B cell (primary cell): ENCODE results near the gene MKRN2. TPM values are rescaled to one million over a fixed set of nuclear protein-coding genes. Genes with fewer than 3 reads are reported as not detected.

Experiments
- ATAC-seq: fragments of 200-7000 bp; cut with Tn5 transposase; one replicate; pipeline ENCODE4 v1.10.0; 2021; ENCODE audit warnings: low read depth, mild to moderate bottlenecking, moderate number of reproducible peaks, moderate library complexity
- CTCF ChIA-PET: fragments of 350-600 bp; sonication (Branson Sonifier 250); formaldehyde crosslinking; loops from one replicate; lab custom pipeline; 2021; ENCODE audit warnings: antibody characterized with exemption, inconsistent platforms; lab: Charles Lee
- POLR2A ChIA-PET: fragments of 350-600 bp; sonication (Branson Sonifier 250); formaldehyde crosslinking; loops from one replicate; lab custom pipeline; 2021; ENCODE audit warnings: antibody characterized with exemption; lab: Charles Lee
- DNase-seq: peaks from one replicate; pipeline ENCODE4 v3.0.0; 2013
- H2AFZ ChIP-seq: 2 replicates; pipeline ENCODE4 v1.6.1; 2012; ENCODE audit warnings: mild to moderate bottlenecking, low read depth, low read length; ENCODE audit not compliant: insufficient read depth, poor library complexity, severe bottlenecking
- H3K27ac ChIP-seq, 2 donors: 1 replicate in 1 of 2; 2 replicates in 1 of 2; pipeline ENCODE4 v1.5.1; 2012 to 2013; ENCODE audit warnings: low read length in 2 of 2, mild to moderate bottlenecking in 2 of 2, moderate library complexity in 1 of 2
- H3K27me3 ChIP-seq, 4 experiments: fragments of 200-600 bp in 1 of 4; sonication (generic) in 1 of 4; replicated peaks in 1 of 4; 1 replicate in 2 of 4; 2 replicates in 2 of 4; pipeline versions ENCODE4 v1.6.1 to v1.7.0; 2013 to 2016; ENCODE audit warnings: low read length in 3 of 4, mild to moderate bottlenecking in 2 of 4, mixed read lengths in 1 of 4, moderate library complexity in 1 of 4; ENCODE audit not compliant: insufficient read depth in 4 of 4, control insufficient read depth in 3 of 4; ENCODE audit errors: control extremely low read depth in 1 of 4
- H3K36me3 ChIP-seq, 2 experiments: replicated peaks in 1 of 2; 1 replicate in 1 of 2; 2 replicates in 1 of 2; pipeline versions ENCODE4 v1.6.1 to v1.7.1; 2013; ENCODE audit warnings: low read length in 1 of 2; ENCODE audit not compliant: insufficient read depth in 2 of 2, control insufficient read depth in 1 of 2; ENCODE audit errors: control extremely low read depth in 1 of 2, extremely low read depth in 1 of 2
- H3K4me1 ChIP-seq, 2 donors: fragments of 200-600 bp in 1 of 2; sonication (generic) in 1 of 2; 1 replicate in 1 of 2; 2 replicates in 1 of 2; pipeline versions ENCODE4 v1.5.1 to v1.6.1; 2013 to 2017; ENCODE audit warnings: low read length in 2 of 2; ENCODE audit not compliant: control insufficient read depth in 2 of 2, insufficient read depth in 2 of 2
- H3K4me2 ChIP-seq: replicated peaks from 2 replicates; pipeline ENCODE3; 2012; ENCODE audit warnings: mild to moderate bottlenecking, low read depth, low read length; ENCODE audit not compliant: poor library complexity, severe bottlenecking
- H3K4me3 ChIP-seq, 5 experiments: fragments of 200-600 bp in 1 of 5; sonication (generic) in 1 of 5; 1 replicate in 3 of 5; 2 replicates in 2 of 5; pipeline versions ENCODE4 v1.5.1 to v1.7.0; 2011 to 2016; ENCODE audit warnings: low read length in 4 of 5, mild to moderate bottlenecking in 4 of 5, low read depth in 2 of 5, control low read depth in 1 of 5, moderate library complexity in 1 of 5; ENCODE audit not compliant: insufficient read depth in 1 of 5; ENCODE audit errors: control extremely low read depth in 1 of 5, extremely low read depth in 1 of 5
- H3K79me2 ChIP-seq: fragments of 200-600 bp; sonication (generic); one replicate; pipeline ENCODE4 v1.6.0; 2016; ENCODE audit warnings: low read length; ENCODE audit not compliant: control insufficient read depth, insufficient read depth
- H3K9ac ChIP-seq: fragments of 200-600 bp; sonication (generic); 2 replicates; pipeline ENCODE4 v1.6.1; 2017; ENCODE audit warnings: mild to moderate bottlenecking, low read length, moderate library complexity
- H3K9me3 ChIP-seq, 3 donors: one replicate each; pipeline versions ENCODE4 v1.6.1 to v1.7.1; 2013; ENCODE audit warnings: low read length in 2 of 3; ENCODE audit not compliant: control insufficient read depth in 2 of 3, insufficient read depth in 1 of 3; ENCODE audit errors: control extremely low read depth in 1 of 3
- H4K20me1 ChIP-seq: 2 replicates; pipeline ENCODE4 v1.6.0; 2012; ENCODE audit warnings: mild to moderate bottlenecking, low read length; ENCODE audit not compliant: insufficient read depth, control insufficient read depth, poor library complexity, severe bottlenecking
- H3K27ac Mint-ChIP-seq: one replicate; pipeline ENCODE4 v1.8.0; 2021; ENCODE audit warnings: mixed read lengths
- H3K27me3 Mint-ChIP-seq: one replicate; pipeline ENCODE4 v1.8.0; 2021; ENCODE audit warnings: mixed read lengths
- H3K4me1 Mint-ChIP-seq: one replicate; pipeline ENCODE4 v1.8.0; 2021; ENCODE audit warnings: mixed read lengths
- H3K4me3 Mint-ChIP-seq: one replicate; pipeline ENCODE4 v1.8.0; 2021; ENCODE audit warnings: mixed read lengths
- H3K9me3 Mint-ChIP-seq: one replicate; pipeline ENCODE4 v1.8.0; 2022; ENCODE audit warnings: mixed read lengths; ENCODE audit not compliant: insufficient read depth
- EZH2 ChIP-seq: IDR thresholded peaks from 2 replicates; pipeline ENCODE4 v1.6.1; 2012; ENCODE audit warnings: borderline replicate concordance, low read depth, mild to moderate bottlenecking, moderate library complexity, low read length; ENCODE audit not compliant: insufficient read depth, poor library complexity, severe bottlenecking
- WGBS: methylation state at CpG from one replicate; pipeline ENCODE4 v1.1.5; 2013; ENCODE audit warnings: missing lambda C conversion rate; ENCODE audit not compliant: insufficient coverage; 5-methylcytosine and 5-hydroxymethylcytosine counted together
- intact Hi-C: fragments of 100-400 bp; cut with micrococcal nuclease; formaldehyde crosslinking; loops from one replicate; pipeline ENCODE4 v1.10.0; 2022
- polyA plus RNA-seq: library from polyadenylated mRNA; depleted of rRNA; stranded (reverse); fragments of >200 nt; gene quantifications from 2 replicates; pipeline ENCODE4 v1.2.3, GENCODE V29; 2012
- total RNA-seq, 2 donors: library from RNA; stranded (reverse); fragments of 120-200 nt in 1 of 2; gene quantifications; 1 replicate in 1 of 2; 2 replicates in 1 of 2; pipeline versions ENCODE4 v1.2.3 to v1.2.4, GENCODE V29; 2013 to 2022
- TF ChIP-seq, protein P1 (sequence below): fragments of 200-600 bp; IDR thresholded peaks from one replicate; pipeline ENCODE4 v1.8.0; 2022; ENCODE audit warnings: antibody characterized with exemption, mild to moderate bottlenecking

The MKRN2 gene
- total and polyA plus RNA-seq, 2 donors (not counting 1 experiment from before 2014, with no cell fraction given): 21.5 to 25.9 TPM

DNA sequence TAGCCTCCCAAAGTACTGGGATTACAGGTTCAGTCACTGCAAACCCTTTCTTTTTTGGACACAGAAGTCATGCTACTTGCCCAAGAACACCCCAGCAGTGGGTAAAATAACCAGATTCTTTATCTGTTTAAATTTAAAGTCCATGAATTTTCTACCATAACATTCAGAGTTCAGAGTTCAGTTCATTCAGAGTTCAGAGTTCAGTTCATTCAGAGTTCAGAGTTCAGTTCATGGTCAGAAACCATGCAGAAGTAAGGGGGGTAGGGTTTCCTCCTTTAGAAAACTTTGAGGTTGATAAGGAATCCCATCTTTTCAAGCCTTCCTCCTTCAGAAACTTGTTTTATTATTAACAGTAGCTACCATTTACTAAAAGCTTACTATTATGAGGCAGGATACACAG, 63.8 kb downstream of the MKRN2 start:
- peaks cover 38% of the 10 kb centered on the region for H3K4me1 Mint-ChIP-seq
- ChIA-PET POLR2A (no interaction called here), CTCF (no interaction called here)
- H3K27me3 Mint-ChIP-seq: no peaks in the 10 kb centered on the region
- Histone ChIP-seq H3K36me3 (peaks cover 5 to 22% of the 10 kb centered on the region in 2 experiments), H3K4me2 (no peak overlapping the region), H4K20me1 (peaks cover 78% of the 10 kb centered on the region), H2AFZ (no peak overlapping the region), H3K27me3 (no peaks in the 10 kb centered on the region), H3K9ac (no peak overlapping the region), H3K9me3 (no peaks in the 10 kb centered on the region), H3K4me1 (peaks cover 12 to 18% of the 10 kb centered on the region in 2 donors), H3K4me3 (no peak overlapping the region), H3K27ac (no peak overlapping the region), H3K79me2 (peaks cover 97% of the 10 kb centered on the region)
- ATAC-seq: no peak
- H3K4me3 Mint-ChIP-seq: no peak overlapping the region
- no peak for DNase-seq
- no peak for TF ChIP-seq EZH2
- TF ChIP-seq, protein P1, sequence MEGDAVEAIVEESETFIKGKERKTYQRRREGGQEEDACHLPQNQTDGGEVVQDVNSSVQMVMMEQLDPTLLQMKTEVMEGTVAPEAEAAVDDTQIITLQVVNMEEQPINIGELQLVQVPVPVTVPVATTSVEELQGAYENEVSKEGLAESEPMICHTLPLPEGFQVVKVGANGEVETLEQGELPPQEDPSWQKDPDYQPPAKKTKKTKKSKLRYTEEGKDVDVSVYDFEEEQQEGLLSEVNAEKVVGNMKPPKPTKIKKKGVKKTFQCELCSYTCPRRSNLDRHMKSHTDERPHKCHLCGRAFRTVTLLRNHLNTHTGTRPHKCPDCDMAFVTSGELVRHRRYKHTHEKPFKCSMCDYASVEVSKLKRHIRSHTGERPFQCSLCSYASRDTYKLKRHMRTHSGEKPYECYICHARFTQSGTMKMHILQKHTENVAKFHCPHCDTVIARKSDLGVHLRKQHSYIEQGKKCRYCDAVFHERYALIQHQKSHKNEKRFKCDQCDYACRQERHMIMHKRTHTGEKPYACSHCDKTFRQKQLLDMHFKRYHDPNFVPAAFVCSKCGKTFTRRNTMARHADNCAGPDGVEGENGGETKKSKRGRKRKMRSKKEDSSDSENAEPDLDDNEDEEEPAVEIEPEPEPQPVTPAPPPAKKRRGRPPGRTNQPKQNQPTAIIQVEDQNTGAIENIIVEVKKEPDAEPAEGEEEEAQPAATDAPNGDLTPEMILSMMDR: no peak
- no peaks in the 10 kb centered on the region for H3K9me3 Mint-ChIP-seq
- H3K27ac Mint-ChIP-seq: no peak overlapping the region
- intact Hi-C loops: no loop called here

DNA sequence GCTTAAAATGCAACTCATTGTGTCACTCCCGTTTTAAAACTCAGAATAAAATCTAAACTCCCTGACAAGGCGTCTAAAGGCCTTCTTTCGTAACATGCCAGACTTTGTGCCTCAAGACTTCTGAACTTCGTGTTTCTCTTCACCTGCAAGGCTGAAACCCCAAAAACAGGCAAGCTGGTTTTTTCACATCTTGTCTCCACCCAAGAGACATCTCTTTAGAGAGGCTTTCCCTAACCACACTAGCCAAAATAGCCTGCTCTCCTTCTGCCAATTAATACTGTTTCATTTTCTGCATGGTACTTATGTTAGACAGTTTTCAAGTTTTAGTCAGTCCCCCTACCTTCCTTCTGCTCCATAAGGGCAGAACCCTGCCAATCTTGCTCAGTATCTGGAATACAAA, 65.4 kb downstream of the MKRN2 start:
- DNase-seq (no peak), ATAC-seq (no peak)
- Histone ChIP-seq H3K27ac (peak overlapping the region in 1 of 2 donors; percentile 7), H3K9ac (no peak overlapping the region), H3K79me2 (peaks cover 98% of the 10 kb centered on the region), H3K27me3 (no peaks in the 10 kb centered on the region), H2AFZ (no peak overlapping the region), H3K4me3 (no peak overlapping the region), H3K9me3 (no peaks in the 10 kb centered on the region), H3K4me2 (no peak overlapping the region), H4K20me1 (peaks cover 83% of the 10 kb centered on the region), H3K4me1 (peaks cover 18 to 26% of the 10 kb centered on the region in 2 donors), H3K36me3 (peaks cover 5 to 13% of the 10 kb centered on the region in 2 experiments)
- H3K4me3 Mint-ChIP-seq: no peak overlapping the region
- H3K9me3 Mint-ChIP-seq: no peaks in the 10 kb centered on the region
- CTCF ChIA-PET: no interaction called here
- WGBS: 90% methylated on average over 4 of the region's 4 CpGs
- TF ChIP-seq, protein P1: no peak
- TF ChIP-seq EZH2: no peak
- POLR2A ChIA-PET: no interaction called here
- intact Hi-C loops: no loop called here
- no peaks in the 10 kb centered on the region for H3K27me3 Mint-ChIP-seq
- H3K27ac Mint-ChIP-seq: no peak overlapping the region
- H3K4me1 Mint-ChIP-seq: peaks cover 42% of the 10 kb centered on the region
